AG09319 (cell line): ENCODE measurements around the gene ARHGAP11B.
"Not testable (repeated sequence)": the region's sequence is repeated elsewhere in the genome, so short reads cannot be mapped to it uniquely, and the experiment has no call there.

Experiments used
- DNase-seq: peaks from one replicate; pipeline ENCODE4 v3.0.0-alpha.2; 2010; ENCODE audit warnings: low read depth; ENCODE audit errors: extremely low read depth
- CTCF ChIP-seq: IDR thresholded peaks from 2 replicates; pipeline ENCODE4 v1.5.1; 2011; ENCODE audit warnings: low read depth, mild to moderate bottlenecking, inconsistent platforms, low read length, moderate library complexity

The ARHGAP11B gene

GRCh38 chr15:30625436-30626193, at the start of gene ARHGAP11B:
TSS of gene ARHGAP11B (plus strand) at chr15:30626128.
- DNase-seq = peak; percentile 91

GRCh38 chr15:30579394-30579970, 46.4 kb upstream of the ARHGAP11B start:
- DNase-seq = not testable (repeated sequence)

- not testable (repeated sequence) for DNase-seq
Observed at GRCh38 chr15:30580716-30581115, 45.2 kb upstream of the ARHGAP11B start.

GRCh38 chr15:30598953-30599352, 27.0 kb upstream of the ARHGAP11B start:
- peak; percentile 2; the same call in 1 of the 2 replicates for TF ChIP-seq CTCF
- not testable (repeated sequence) for DNase-seq

GRCh38 chr15:30603796-30604195, 22.1 kb upstream of the ARHGAP11B start, which contains the start of gene GOLGA8H:
TSS of gene GOLGA8H (plus strand) at chr15:30604028. CDS start at chr15:30604126, 98 bp downstream.
- DNase-seq = not testable (repeated sequence)

- not testable (repeated sequence) for DNase-seq
Observed at GRCh38 chr15:30612271-30612670, 13.7 kb upstream of the ARHGAP11B start.

GRCh38 chr15:30621342-30621741, 4.6 kb upstream of the ARHGAP11B start:
- DNase-seq = not testable (repeated sequence)

- DNase-seq = not testable (repeated sequence)
Observed at GRCh38 chr15:30626194-30626565, 252 bp downstream of the ARHGAP11B start.

GRCh38 chr15:30626632-30627031, 704 bp downstream of the ARHGAP11B start:
- not testable (repeated sequence) for DNase-seq

- DNase-seq = no peak
- no peak for TF ChIP-seq CTCF
Observed at GRCh38 chr15:30650012-30650929, 24.3 kb downstream of the ARHGAP11B start.

- DNase-seq = not testable (repeated sequence)
- peak; percentile 38 for TF ChIP-seq CTCF
Observed at GRCh38 chr15:30661154-30661553, 35.2 kb downstream of the ARHGAP11B start.

- not testable (repeated sequence) for DNase-seq
Observed at GRCh38 chr15:30669621-30670020, 43.7 kb downstream of the ARHGAP11B start.
